ENCODE results near the gene SNRPA. TPM values are rescaled to one million over a fixed set of nuclear protein-coding genes. Genes with fewer than 3 reads are reported as not detected.
"Not testable (repeated sequence)": the region's sequence is repeated elsewhere in the genome, so short reads cannot be mapped to it uniquely, and the experiment has no call there.

SNRPA gene
- polyA plus RNA-seq, 3 donors, result 21.2 to 44.1 (median 42.8) TPM

- WGBS, 3 donors, result 20 to 45% (median 30%) methylated on average over 25 to 26 of the region's 26 CpGs
- H3K27ac ChIP-seq (ENCODE audit: low read depth, low read length), result peak overlapping the region; percentile 76
These were observed 55.6 kb downstream of the SNRPA start for GRCh38 chr19:40806423-40807146.

GRCh38 chr19:40807147-40808020 lies 56.4 kb downstream of the SNRPA start:
- WGBS, 3 donors, result 67 to 72% (median 68%) methylated on average over 18 of the region's 18 CpGs
- no peak overlapping the region for H3K27ac ChIP-seq (ENCODE audit: low read depth, low read length)

GRCh38 chr19:40808021-40808325 lies 57.0 kb downstream of the SNRPA start:
- H3K27ac ChIP-seq (ENCODE audit: low read depth, low read length), result no peak overlapping the region
- WGBS, 3 donors, result 63 to 89% (median 89%) methylated on average over 2 of the region's 2 CpGs

- WGBS, 3 donors, result 85 to 91% (median 88%) methylated on average over 5 of the region's 5 CpGs
These were observed 57.5 kb downstream of the SNRPA start for GRCh38 chr19:40808497-40808896.

GRCh38 chr19:40809358-40810086 lies 58.5 kb downstream of the SNRPA start:
- 89 to 94% (median 91%) methylated on average over 39 of the region's 39 CpGs for WGBS, 3 donors
- no peak overlapping the region for H3K27ac ChIP-seq (ENCODE audit: low read depth, low read length)

More at GRCh38 chr19:40808497-40808896, 57.5 kb downstream of the SNRPA start:
- no peak overlapping the region for H3K27ac ChIP-seq (ENCODE audit: low read depth, low read length)

- H3K27ac ChIP-seq (ENCODE audit: low read depth, low read length), result no peak overlapping the region
- 58 to 77% (median 65%) methylated on average over 9 to 14 of the region's 14 CpGs for WGBS, 3 donors
These were observed 59.2 kb downstream of the SNRPA start for GRCh38 chr19:40810160-40810559.

GRCh38 chr19:40810649-40811408 lies 59.8 kb downstream of the SNRPA start:
- WGBS, 3 donors, result 2 to 12% (median 4%) methylated on average over 45 to 62 of the region's 65 CpGs
- not testable (repeated sequence) for H3K27ac ChIP-seq (ENCODE audit: low read depth, low read length)

- no peak overlapping the region for H3K27ac ChIP-seq (ENCODE audit: low read depth, low read length)
- WGBS, 3 donors, result 19 to 52% (median 25%) methylated on average over 32 to 35 of the region's 35 CpGs
These were observed 60.7 kb downstream of the SNRPA start for GRCh38 chr19:40811478-40812341.

- 89 to 90% (median 89%) methylated on average over 7 of the region's 7 CpGs for WGBS, 3 donors
- H3K27ac ChIP-seq (ENCODE audit: low read depth, low read length), result not testable (repeated sequence)
These were observed 61.6 kb downstream of the SNRPA start for GRCh38 chr19:40812571-40812970.

GRCh38 chr19:40813182-40813581 lies 62.2 kb downstream of the SNRPA start:
- 30 to 56% (median 33%) methylated on average over 4 of the region's 4 CpGs for WGBS, 3 donors
- no peak overlapping the region for H3K27ac ChIP-seq (ENCODE audit: low read depth, low read length)

Other genes with a start within 250 kb of the SNRPA start
- gene SHKBP1, start 174.3 kb upstream of the SNRPA start, polyA plus RNA-seq, result 10 to 100 TPM; 35.6 to 67.6 (median 55.1) TPM
- 100 to 1,000 TPM in 2 of 3 donors, 10 to 100 TPM in 1; 35.5 to 125 (median 124) TPM for gene LTBP4, start 149.8 kb upstream of the SNRPA start, polyA plus RNA-seq
- 10 to 100 TPM in 2 of 3 donors, 1 to 10 TPM in 1; 7.1 to 30.7 (median 27.2) TPM for gene NUMBL, start 60.6 kb upstream of the SNRPA start, polyA plus RNA-seq
- gene COQ8B, start 34.3 kb upstream of the SNRPA start, polyA plus RNA-seq, result 10 to 100 TPM; 26.2 to 35.5 (median 29.4) TPM
- 10 to 100 TPM; 14.6 to 58.3 (median 43.1) TPM for gene ITPKC, start 34.1 kb upstream of the SNRPA start, polyA plus RNA-seq
- gene ACTMAP, start 726 bp upstream of the SNRPA start, polyA plus RNA-seq, result 1 to 10 TPM; 3.5 to 7.1 (median 5.1) TPM
- under 1 TPM in 2 of 3 donors, not detected in 1; 0.61 to 0.67 TPM for gene MIA, start 24.3 kb downstream of the SNRPA start, polyA plus RNA-seq
- gene RAB4B, start 27.0 kb downstream of the SNRPA start, polyA plus RNA-seq, result 10 to 100 TPM; 19.6 to 41.4 (median 31.7) TPM
- 100 to 1,000 TPM in 1 of 3 donors, 10 to 100 TPM in 2; 30.5 to 121 (median 93.1) TPM for gene EGLN2, start 48.0 kb downstream of the SNRPA start, polyA plus RNA-seq
- under 1 TPM in 2 of 3 donors, not detected in 1; 0.22 to 0.42 TPM for gene CYP2A6, start 99.2 kb downstream of the SNRPA start, polyA plus RNA-seq
- not detected for gene CYP2A7, start 131.0 kb downstream of the SNRPA start, polyA plus RNA-seq
- gene CYP2B6, start 240.1 kb downstream of the SNRPA start, polyA plus RNA-seq, result not detected